ENCODE measurements around the gene MROH2A.

- TF ChIP-seq CTCF (IDR thresholded peaks at IDR 0.05) = no peak
- TF ChIP-seq POLR2A (IDR thresholded peaks at IDR 0.05; ENCODE audit: low read depth) = no peak
- TF ChIP-seq EP300 (IDR thresholded peaks at IDR 0.05) = no peak
- TF ChIP-seq POLR2AphosphoS5 (IDR thresholded peaks at IDR 0.05) = no peak
These were observed 23.1 kb upstream of the MROH2A start for GRCh38 chr2:233754872-233755611.
